Endothelial cell (in vitro differentiated cells): Measurements from ENCODE around the gene NHLRC3. TPM values are rescaled to one million over a fixed set of nuclear protein-coding genes. Genes with fewer than 3 reads are reported as not detected.
"Not testable (repeated sequence)": the region's sequence is repeated elsewhere in the genome, so short reads cannot be mapped to it uniquely, and the experiment has no call there.

Experiments
- DNase-seq: peaks from one replicate; pipeline ENCODE4 v3.0.0; 2021; ENCODE audit warnings: low spot score
- H3K27ac Mint-ChIP-seq: one replicate; pipeline ENCODE4 v1.8.0; 2021; ENCODE audit warnings: mixed read lengths, inconsistent platforms; ENCODE audit not compliant: unreplicated experiment
- H3K27me3 Mint-ChIP-seq: one replicate; pipeline ENCODE4 v1.8.0; 2021; ENCODE audit warnings: mild to moderate bottlenecking, moderate library complexity, mixed read lengths, inconsistent platforms; ENCODE audit not compliant: unreplicated experiment
- H3K36me3 Mint-ChIP-seq: one replicate; pipeline ENCODE4 v1.8.0; 2021; ENCODE audit warnings: mild to moderate bottlenecking, low read depth, mixed read lengths, inconsistent platforms; ENCODE audit not compliant: unreplicated experiment
- H3K4me1 Mint-ChIP-seq: one replicate; pipeline ENCODE4 v1.8.0; 2021; ENCODE audit warnings: mild to moderate bottlenecking, mixed read lengths, inconsistent platforms; ENCODE audit not compliant: unreplicated experiment
- H3K4me3 Mint-ChIP-seq: one replicate; pipeline ENCODE4 v1.8.0; 2021; ENCODE audit warnings: mild to moderate bottlenecking, mixed read lengths, inconsistent platforms; ENCODE audit not compliant: unreplicated experiment
- H3K9me3 Mint-ChIP-seq: one replicate; pipeline ENCODE4 v1.8.0; 2021; ENCODE audit warnings: mixed read lengths, inconsistent platforms; ENCODE audit not compliant: unreplicated experiment
- long read RNA-seq: library from polyadenylated mRNA; unstranded; transcript quantifications from one replicate; pipeline ENCODE4 v2.0.0, GENCODE V29; 2020; ENCODE audit not compliant: unreplicated experiment
- total RNA-seq: library from RNA; stranded (reverse); fragmentation: NEBNext Ultra II Directional; extraction: Animal tissue kit (Norgen Biotek cat#: 25700); gene quantifications from one replicate; pipeline ENCODE4 v1.2.1, GENCODE V29; 2021; ENCODE audit not compliant: unreplicated experiment
- TF ChIP-seq, protein P1 (sequence below): fragments of 200-600 bp; sonication (generic); IDR thresholded peaks from one replicate; pipeline ENCODE4 v1.5.0; 2021; ENCODE audit warnings: antibody characterized with exemption; ENCODE audit not compliant: unreplicated experiment

Gene NHLRC3, protein sequence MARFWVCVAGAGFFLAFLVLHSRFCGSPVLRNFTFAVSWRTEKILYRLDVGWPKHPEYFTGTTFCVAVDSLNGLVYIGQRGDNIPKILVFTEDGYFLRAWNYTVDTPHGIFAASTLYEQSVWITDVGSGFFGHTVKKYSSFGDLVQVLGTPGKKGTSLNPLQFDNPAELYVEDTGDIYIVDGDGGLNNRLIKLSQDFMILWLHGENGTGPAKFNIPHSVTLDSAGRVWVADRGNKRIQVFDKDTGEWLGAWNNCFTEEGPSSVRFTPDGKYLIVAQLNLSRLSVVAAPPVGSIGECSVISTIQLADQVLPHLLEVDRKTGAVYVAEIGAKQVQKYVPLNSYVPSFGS
- total RNA-seq: 26.9 TPM
- long read RNA-seq, partial matches to known transcripts: 6 of 10 reads
- long read RNA-seq, other reads (novel, unspliced or antisense): 3 of 10 reads

DNA sequence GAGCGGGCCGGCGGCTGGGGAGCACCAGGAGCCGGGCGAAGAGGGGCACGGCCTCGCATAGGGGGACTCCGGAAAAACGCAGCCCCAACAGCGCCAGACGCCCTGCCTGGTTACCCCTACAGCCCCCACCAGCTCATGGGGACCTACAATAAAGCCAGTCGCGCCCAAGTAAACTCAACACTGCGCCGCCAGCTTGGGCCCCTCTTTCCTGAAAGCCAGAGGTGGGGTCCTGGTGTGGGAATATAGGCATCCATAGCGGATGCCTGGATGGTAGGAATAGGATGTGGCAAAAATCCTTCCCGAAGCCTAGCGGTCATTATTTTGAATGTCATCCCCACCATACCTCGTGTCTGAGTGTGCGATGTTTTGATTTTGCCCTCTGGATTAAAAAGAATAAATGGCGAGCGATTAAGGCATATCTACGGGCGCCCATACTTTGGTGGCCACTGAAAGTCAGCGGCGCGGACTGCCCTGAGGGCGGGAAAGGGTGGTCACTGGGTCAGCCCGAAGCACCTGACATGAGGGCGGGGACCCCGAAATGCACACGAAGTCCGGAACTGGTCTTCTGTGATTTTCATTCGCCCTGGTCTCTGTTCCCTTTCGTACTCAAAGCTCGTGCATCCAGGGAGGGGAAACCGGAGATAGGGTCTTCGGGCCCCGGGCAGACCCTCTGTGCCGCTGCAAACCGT, at the start of gene NHLRC3, which contains the start of gene PROSER1:
Gene NHLRC3, plus strand, starts transcription at position 577 of the 689 bp plus-strand sequence. CDS start 184 bp downstream, outside the sequence.
Gene PROSER1, minus strand, starts transcription at position 210 of the 689 bp plus-strand sequence. CDS start 847 bp downstream, outside the sequence.
- Mint-ChIP-seq H3K4me1 (peaks cover 33% of the 10 kb centered on the region), H3K27ac (peak within 1 kb of the TSS; percentile 82), H3K27me3 (peaks cover 2% of the 10 kb centered on the region), H3K36me3 (no peaks in the 10 kb centered on the region), H3K4me3 (peak within 1 kb of the TSS; percentile 98), H3K9me3 (no peaks in the 10 kb centered on the region)
- peak; percentile 78 for DNase-seq
- TF ChIP-seq, protein P1, sequence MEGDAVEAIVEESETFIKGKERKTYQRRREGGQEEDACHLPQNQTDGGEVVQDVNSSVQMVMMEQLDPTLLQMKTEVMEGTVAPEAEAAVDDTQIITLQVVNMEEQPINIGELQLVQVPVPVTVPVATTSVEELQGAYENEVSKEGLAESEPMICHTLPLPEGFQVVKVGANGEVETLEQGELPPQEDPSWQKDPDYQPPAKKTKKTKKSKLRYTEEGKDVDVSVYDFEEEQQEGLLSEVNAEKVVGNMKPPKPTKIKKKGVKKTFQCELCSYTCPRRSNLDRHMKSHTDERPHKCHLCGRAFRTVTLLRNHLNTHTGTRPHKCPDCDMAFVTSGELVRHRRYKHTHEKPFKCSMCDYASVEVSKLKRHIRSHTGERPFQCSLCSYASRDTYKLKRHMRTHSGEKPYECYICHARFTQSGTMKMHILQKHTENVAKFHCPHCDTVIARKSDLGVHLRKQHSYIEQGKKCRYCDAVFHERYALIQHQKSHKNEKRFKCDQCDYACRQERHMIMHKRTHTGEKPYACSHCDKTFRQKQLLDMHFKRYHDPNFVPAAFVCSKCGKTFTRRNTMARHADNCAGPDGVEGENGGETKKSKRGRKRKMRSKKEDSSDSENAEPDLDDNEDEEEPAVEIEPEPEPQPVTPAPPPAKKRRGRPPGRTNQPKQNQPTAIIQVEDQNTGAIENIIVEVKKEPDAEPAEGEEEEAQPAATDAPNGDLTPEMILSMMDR: no peak

DNA sequence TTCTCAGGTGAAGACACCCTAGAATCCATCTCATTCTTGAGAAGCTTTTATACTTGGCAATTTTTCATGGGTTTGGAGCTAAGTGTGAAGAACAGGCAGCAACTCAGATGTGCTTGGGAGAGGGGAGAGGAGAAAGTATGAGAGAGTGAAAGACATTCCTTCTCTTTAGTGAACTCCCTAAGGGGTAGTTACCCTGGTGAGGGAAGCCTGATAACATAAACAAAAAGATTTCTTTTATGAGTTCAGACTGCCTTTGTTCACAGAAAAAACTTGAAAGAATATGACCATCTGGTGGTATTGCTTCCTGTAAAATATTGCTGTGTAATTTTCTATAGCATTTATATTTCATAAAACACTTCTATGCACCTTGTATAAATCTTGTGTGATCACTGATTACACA, 47.6 kb upstream of the NHLRC3 start, which contains the start of gene STOML3:
Gene STOML3, minus strand, starts transcription at position 139 of the 400 bp plus-strand sequence. Its CDS starts 110 bp downstream, at position 29.
- H3K9me3 Mint-ChIP-seq: no peaks in the 10 kb centered on the region
- peak within 1 kb of the TSS; percentile 8 for H3K27ac Mint-ChIP-seq
- peaks cover 12% of the 10 kb centered on the region for H3K4me1 Mint-ChIP-seq
- no peak within 1 kb of the TSS for H3K4me3 Mint-ChIP-seq
- peaks cover 2% of the 10 kb centered on the region for H3K27me3 Mint-ChIP-seq
- TF ChIP-seq, protein P1: no peak
- no peaks in the 10 kb centered on the region for H3K36me3 Mint-ChIP-seq
- DNase-seq: no peak

DNA sequence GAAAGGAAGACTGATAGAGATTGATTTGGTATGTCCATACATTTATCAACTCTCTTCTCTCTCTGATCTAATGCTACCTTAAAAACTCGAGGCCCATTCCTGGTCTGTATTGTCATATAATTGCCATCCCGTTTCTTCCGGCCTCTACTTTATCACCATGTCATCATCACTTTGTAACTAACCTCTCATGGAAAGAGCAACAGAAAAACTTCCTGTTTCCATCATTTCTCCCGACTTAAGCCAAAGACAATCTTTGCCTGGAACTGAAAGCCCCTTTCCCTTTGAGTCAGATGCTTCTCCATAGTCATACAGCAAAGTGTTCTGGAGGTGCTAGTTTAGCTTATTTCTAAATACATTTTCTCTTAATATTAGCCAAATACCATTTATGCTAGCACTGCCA, 44.9 kb upstream of the NHLRC3 start:
- peaks cover 2% of the 10 kb centered on the region for H3K27me3 Mint-ChIP-seq
- DNase-seq: no peak
- no peak overlapping the region for H3K4me3 Mint-ChIP-seq
- H3K9me3 Mint-ChIP-seq: no peaks in the 10 kb centered on the region
- TF ChIP-seq, protein P1: no peak
- H3K36me3 Mint-ChIP-seq: no peaks in the 10 kb centered on the region
- peaks cover 6% of the 10 kb centered on the region for H3K4me1 Mint-ChIP-seq
- H3K27ac Mint-ChIP-seq: no peak overlapping the region

DNA sequence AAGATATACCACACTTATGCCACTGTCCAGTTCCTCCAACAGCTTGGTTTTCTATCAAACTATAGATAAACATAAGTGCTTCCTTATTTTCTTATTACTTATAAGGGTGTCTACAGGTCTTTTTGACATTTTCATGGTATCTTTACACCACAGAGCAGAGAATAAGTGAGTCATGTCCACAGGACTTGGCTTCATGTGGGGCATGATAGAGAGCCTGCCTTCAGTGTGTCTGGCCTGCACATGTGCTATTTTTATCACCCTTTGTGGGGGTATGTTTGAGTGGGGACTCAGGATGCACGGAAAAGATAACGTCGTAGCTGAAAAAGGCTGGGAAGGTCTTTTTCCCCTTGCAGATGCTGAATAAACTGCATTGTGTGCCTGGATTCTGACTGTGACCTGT, 39.5 kb upstream of the NHLRC3 start:
- no peaks in the 10 kb centered on the region for H3K9me3 Mint-ChIP-seq
- no peaks in the 10 kb centered on the region for H3K36me3 Mint-ChIP-seq
- no peak for DNase-seq
- H3K4me1 Mint-ChIP-seq: no peaks in the 10 kb centered on the region
- H3K27ac Mint-ChIP-seq: no peak overlapping the region
- H3K4me3 Mint-ChIP-seq: no peak overlapping the region
- peaks cover 2% of the 10 kb centered on the region for H3K27me3 Mint-ChIP-seq
- TF ChIP-seq, protein P1: no peak

DNA sequence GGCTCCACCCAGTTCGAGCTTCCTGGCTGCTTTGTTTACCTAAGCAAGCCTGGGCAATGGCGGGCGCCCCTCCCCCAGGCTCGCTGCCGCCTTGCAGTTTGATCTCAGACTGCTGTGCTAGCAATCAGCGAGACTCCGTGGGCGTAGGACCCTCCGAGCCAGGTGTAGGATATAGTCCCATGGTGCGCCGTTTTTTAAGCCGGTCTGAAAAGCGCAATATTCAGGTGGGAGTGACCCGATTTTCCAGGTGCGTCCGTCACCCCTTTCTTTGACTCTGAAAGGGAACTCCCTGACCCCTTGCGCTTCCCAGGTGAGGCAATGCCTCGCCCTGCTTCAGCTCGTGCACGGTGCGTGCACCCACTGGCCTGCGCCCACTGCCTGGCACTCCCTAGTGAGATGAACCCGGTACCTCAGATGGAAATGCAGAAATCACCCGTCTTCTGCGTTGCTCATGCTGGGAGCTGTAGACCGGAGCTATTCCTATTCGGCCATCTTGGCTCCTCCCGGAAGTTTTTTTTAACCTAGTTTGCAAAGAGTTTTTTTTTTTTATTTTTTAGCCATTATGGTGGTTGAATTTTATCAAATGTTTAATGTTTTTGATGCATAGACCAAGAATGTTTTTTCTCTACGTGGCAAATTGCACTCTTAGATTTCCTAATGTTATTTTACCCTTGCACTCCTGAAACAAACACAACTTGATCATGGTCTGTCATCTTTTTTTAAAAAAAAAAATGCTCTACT, 31.7 kb upstream of the NHLRC3 start:
- DNase-seq, H3K27me3 Mint-ChIP-seq, H3K4me1 Mint-ChIP-seq, H3K27ac Mint-ChIP-seq, H3K4me3 Mint-ChIP-seq, H3K9me3 Mint-ChIP-seq: not testable (repeated sequence)
- H3K36me3 Mint-ChIP-seq: peaks cover 22% of the 10 kb centered on the region
